Right atrium auricular region (tissue), 2 donors: ENCODE data around the gene RFX1. TPM values are rescaled to one million over a fixed set of nuclear protein-coding genes. Genes with fewer than 3 reads are reported as not detected.

ENCODE experiments used
- DNase-seq: peaks from one replicate; pipeline ENCODE4 v3.0.0-alpha.2; 2019; ENCODE audit warnings: low spot score
- H3K27ac ChIP-seq, 2 donors: fragments of 200-600 bp; sonication (generic); 1 replicate in 1 of 2; 2 replicates in 1 of 2; pipeline ENCODE4 v1.5.1; 2016 to 2019
- H3K27me3 ChIP-seq, 2 donors: fragments of 200-600 bp; sonication (generic); one replicate each; pipeline versions ENCODE4 v1.5.1 to v1.6.0; 2017 to 2019
- H3K36me3 ChIP-seq: fragments of 200-600 bp; sonication (generic); one replicate; pipeline ENCODE4 v1.5.1; 2016
- H3K4me1 ChIP-seq, 2 donors: fragments of 200-600 bp; sonication (generic); one replicate each; pipeline versions ENCODE4 v1.5.1 to v1.6.0; 2017 to 2019
- H3K4me3 ChIP-seq, 2 donors: fragments of 200-600 bp; sonication (generic); 1 replicate in 1 of 2; 2 replicates in 1 of 2; pipeline ENCODE4 v1.5.1; 2017 to 2019; ENCODE audit warnings: mild to moderate bottlenecking in 1 of 2, moderate library complexity in 1 of 2
- H3K9me3 ChIP-seq, 2 donors: fragments of 200-600 bp; sonication (generic); one replicate each; pipeline ENCODE4 v1.5.1; 2019
- total RNA-seq, 2 donors: library from RNA; depleted of rRNA; stranded (reverse); fragments of >200 nt; gene quantifications; one replicate each; pipeline ENCODE4 v1.1.0, GENCODE V29; 2016
- TF ChIP-seq, protein P1 (sequence below), 2 donors: fragments of 200-600 bp; sonication (generic); IDR thresholded peaks; one replicate each; pipeline ENCODE4 v1.5.1; 2019; ENCODE audit warnings: antibody characterized with exemption in 2 of 2

RFX1 gene
- total RNA-seq, 2 donors from 2014 or later: 3.2 to 5.2 TPM

DNA sequence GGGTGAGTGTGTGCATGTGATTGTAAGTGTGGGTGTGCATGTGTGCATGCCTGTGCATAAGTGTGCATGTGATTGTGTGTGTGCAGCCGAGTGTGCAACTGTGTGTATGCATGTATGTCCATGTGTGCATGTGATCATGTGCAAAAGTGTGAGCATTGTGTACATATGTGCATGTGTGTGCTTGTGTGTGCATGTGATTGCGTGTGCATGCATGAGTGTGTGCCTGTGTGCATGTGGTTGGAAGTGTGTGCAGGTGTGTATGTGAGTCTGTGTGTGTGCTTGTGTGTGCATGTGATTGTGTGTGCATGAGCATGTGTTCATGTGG, 71.4 kb downstream of the RFX1 start:
- H3K27me3 ChIP-seq: peaks cover 6 to 7% of the 10 kb centered on the region in 2 donors
- H3K4me1 ChIP-seq: peaks cover 0 to 9% of the 10 kb centered on the region in 2 donors
- DNase-seq: no peak
- H3K9me3 ChIP-seq: no peaks in the 10 kb centered on the region
- H3K36me3 ChIP-seq: peaks cover 9% of the 10 kb centered on the region
- TF ChIP-seq, protein P1, sequence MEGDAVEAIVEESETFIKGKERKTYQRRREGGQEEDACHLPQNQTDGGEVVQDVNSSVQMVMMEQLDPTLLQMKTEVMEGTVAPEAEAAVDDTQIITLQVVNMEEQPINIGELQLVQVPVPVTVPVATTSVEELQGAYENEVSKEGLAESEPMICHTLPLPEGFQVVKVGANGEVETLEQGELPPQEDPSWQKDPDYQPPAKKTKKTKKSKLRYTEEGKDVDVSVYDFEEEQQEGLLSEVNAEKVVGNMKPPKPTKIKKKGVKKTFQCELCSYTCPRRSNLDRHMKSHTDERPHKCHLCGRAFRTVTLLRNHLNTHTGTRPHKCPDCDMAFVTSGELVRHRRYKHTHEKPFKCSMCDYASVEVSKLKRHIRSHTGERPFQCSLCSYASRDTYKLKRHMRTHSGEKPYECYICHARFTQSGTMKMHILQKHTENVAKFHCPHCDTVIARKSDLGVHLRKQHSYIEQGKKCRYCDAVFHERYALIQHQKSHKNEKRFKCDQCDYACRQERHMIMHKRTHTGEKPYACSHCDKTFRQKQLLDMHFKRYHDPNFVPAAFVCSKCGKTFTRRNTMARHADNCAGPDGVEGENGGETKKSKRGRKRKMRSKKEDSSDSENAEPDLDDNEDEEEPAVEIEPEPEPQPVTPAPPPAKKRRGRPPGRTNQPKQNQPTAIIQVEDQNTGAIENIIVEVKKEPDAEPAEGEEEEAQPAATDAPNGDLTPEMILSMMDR (IDR thresholded peaks at IDR 0.05): no peak
- H3K27ac ChIP-seq: no peak overlapping the region
- H3K4me3 ChIP-seq: no peak overlapping the region

DNA sequence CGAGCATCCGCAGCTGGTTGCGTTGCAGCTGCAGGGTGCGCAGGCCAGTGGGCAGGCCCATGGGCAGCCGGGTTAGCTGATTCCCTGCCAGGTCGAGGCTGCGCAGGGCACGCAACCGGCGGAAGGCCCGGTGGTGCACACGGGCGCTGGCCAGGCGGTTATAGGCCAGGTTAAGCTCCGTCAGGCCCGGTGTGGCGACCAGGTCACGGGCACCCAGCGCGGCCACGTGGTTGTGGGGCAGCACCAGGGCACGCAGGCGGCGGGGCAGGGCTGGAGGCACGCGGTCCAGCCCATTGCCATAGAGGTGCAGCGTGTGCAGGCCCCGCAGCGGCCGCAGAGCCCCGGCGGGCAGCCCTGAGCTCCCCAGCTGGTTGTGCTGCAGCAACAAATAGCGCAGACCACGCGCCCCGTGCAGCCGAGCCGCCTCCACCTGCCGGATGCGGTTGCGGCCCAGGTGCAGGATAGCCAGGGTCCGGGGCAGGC, 73.2 kb downstream of the RFX1 start:
- Histone ChIP-seq H3K4me3 (no peak overlapping the region), H3K27ac (no peak overlapping the region), H3K4me1 (peaks cover 0 to 6% of the 10 kb centered on the region in 2 donors), H3K27me3 (peaks cover 6 to 7% of the 10 kb centered on the region in 2 donors), H3K9me3 (no peaks in the 10 kb centered on the region), H3K36me3 (peaks cover 9% of the 10 kb centered on the region)
- DNase-seq: no peak
- TF ChIP-seq, protein P1 (IDR thresholded peaks at IDR 0.05): no peak

GRCh38 chr19:13932149-13932637, 73.9 kb downstream of the RFX1 start:
- Histone ChIP-seq H3K27me3 (peaks cover 0 to 7% of the 10 kb centered on the region in 2 donors), H3K36me3 (peaks cover 9% of the 10 kb centered on the region), H3K27ac (no peak overlapping the region), H3K9me3 (no peaks in the 10 kb centered on the region), H3K4me1 (no peaks in the 10 kb centered on the region), H3K4me3 (no peak overlapping the region)
- DNase-seq: no peak
- TF ChIP-seq, protein P1 (IDR thresholded peaks at IDR 0.05): no peak

DNA sequence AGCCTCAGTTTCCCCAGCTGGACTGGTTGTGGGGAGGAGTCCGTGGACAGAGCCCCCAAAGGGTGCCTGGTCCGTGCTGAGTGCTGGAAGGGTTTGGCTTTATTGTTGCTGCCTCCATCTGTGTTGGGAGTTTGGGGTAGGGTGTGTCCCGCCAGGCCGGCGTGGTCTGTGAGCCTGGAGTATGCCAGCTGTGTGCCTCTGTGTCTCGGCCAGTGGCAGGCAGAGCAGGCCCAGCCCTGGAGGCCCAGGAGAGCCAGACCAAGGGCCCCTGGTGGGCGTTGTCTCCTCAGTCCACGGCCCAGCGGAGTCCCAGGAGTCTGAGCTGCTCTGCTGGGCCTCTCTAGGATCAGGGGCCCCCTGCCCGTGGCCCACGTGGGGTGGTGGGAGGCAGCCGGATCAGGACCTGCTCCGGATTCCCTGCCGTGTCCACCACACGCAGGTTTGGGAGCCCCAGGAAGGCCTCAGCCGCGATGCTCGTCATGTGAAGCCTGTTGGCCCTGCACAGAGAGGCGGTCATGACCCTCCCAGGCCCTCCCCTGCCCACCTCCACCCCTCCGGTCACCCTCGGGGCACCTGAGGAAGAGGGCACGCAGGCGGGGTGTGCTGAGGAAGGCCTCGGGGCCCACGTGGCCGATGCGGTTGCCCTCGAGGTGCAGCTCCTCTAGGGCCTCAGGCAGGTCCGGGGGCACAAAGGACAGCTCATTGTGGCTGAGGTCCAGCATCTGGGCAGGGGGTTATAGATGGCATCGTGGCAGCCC, 74.5 kb downstream of the RFX1 start:
- TF ChIP-seq, protein P1 (IDR thresholded peaks at IDR 0.05): no peak
- H3K4me3 ChIP-seq: no peak overlapping the region
- no peaks in the 10 kb centered on the region for H3K4me1 ChIP-seq
- H3K9me3 ChIP-seq: no peaks in the 10 kb centered on the region
- peaks cover 0 to 7% of the 10 kb centered on the region in 2 donors for H3K27me3 ChIP-seq
- H3K36me3 ChIP-seq: peaks cover 9% of the 10 kb centered on the region
- no peak overlapping the region for H3K27ac ChIP-seq
- no peak for DNase-seq

DNA sequence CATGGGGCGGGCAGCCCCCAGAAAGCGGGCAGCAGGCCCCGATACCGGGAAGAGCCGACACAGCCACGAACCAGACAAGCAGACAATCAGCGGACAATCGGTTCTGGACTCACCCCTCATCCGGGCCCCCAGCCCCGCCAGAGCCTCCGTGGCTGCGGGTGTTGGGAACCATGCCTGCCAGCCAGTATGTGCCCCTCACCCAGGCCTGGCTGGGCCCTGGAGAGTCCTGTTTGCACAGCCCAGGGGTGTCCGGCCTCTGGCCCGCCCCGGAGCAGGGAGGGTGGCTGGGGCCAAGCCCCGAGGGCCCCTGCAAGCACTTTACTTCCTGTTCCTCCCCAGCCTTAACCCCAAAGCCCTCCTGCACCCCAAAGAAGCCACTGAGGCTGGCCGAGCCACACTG, 75.7 kb downstream of the RFX1 start:
- no peak for DNase-seq
- Histone ChIP-seq H3K9me3 (no peaks in the 10 kb centered on the region), H3K27ac (no peak overlapping the region), H3K4me1 (no peaks in the 10 kb centered on the region), H3K27me3 (no peaks in the 10 kb centered on the region), H3K4me3 (no peak overlapping the region), H3K36me3 (peaks cover 10% of the 10 kb centered on the region)
- TF ChIP-seq, protein P1 (IDR thresholded peaks at IDR 0.05): no peak
